ENCODE measurements around the gene PLEKHH1.
A peak's percentile ranks its signal among the peaks of the same experiment; 100 is the strongest.

Gene PLEKHH1

DNA sequence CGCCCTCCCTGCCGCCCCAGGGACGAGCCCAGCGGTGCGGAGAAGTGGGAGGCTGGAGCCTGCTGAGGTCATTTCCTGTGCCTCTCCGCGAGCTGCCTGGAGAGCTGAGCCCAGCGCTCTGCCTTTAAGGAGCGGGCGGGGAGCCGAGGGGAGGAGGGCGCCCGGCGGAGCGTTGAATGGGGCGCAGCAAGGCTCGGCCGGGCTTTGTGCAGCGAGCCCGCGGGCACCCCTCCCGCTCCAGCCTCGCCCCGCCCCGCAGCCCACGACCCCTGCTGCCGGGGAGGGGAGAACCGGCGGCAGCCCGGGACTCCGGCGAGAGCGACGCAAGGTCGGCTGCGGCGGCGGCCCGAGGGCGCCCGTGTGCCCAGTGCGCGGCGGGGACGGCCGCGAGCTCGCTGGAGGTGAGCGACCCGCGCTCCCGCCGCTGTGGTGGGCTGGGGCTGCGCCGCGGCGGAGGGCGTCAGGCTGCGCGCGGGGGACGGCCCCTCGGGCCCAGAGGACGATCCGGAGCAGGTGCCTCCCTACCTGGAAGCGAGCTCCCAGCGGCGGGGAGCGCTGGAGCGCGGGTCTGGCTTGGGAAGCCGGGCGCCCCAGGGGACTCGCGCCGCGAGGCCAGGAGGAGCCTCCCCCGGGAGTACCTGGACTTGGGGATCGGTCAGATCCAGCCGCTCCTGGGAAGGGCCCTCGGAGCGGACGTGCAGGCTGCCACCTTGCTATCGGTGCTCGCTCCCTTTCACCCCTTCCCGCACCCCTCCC, at the start of gene PLEKHH1:
PLEKHH1 (plus strand) TSS at position 293 of the 756 bp plus-strand sequence. CDS start 8,578 bp downstream, outside the sequence.
- Histone ChIP-seq H3K9ac (ENCODE audit: low read length) (peak within 1 kb of the TSS; percentile 10), H3K4me1 (ENCODE audit: control insufficient read depth, insufficient read depth, low read length) (no peaks in the 10 kb centered on the region), H3K27me3 (ENCODE audit: control insufficient read depth, insufficient read depth, low read length) (no peaks in the 10 kb centered on the region), H3K27ac (ENCODE audit: low read depth, low read length) (peak within 1 kb of the TSS; percentile 51), H3K4me3 (ENCODE audit: low read length) (peak within 1 kb of the TSS; percentile 74), H3K36me3 (ENCODE audit: control insufficient read depth, insufficient read depth, low read length) (no peaks in the 10 kb centered on the region)

- Histone ChIP-seq H3K27me3 (ENCODE audit: control insufficient read depth, insufficient read depth, low read length) (no peaks in the 10 kb centered on the region), H3K4me1 (ENCODE audit: control insufficient read depth, insufficient read depth, low read length) (no peaks in the 10 kb centered on the region), H3K36me3 (ENCODE audit: control insufficient read depth, insufficient read depth, low read length) (no peaks in the 10 kb centered on the region), H3K9ac (ENCODE audit: low read length) (no peak overlapping the region), H3K4me3 (ENCODE audit: low read length) (no peak overlapping the region), H3K27ac (ENCODE audit: low read depth, low read length) (no peak overlapping the region)
Observed at GRCh38 chr14:67483579-67484285, 49.4 kb upstream of the PLEKHH1 start.

GRCh38 chr14:67485501-67486095, 47.5 kb upstream of the PLEKHH1 start:
- Histone ChIP-seq H3K9ac (ENCODE audit: low read length) (no peak overlapping the region), H3K4me3 (ENCODE audit: low read length) (no peak overlapping the region), H3K27me3 (ENCODE audit: control insufficient read depth, insufficient read depth, low read length) (no peaks in the 10 kb centered on the region), H3K27ac (ENCODE audit: low read depth, low read length) (no peak overlapping the region), H3K36me3 (ENCODE audit: control insufficient read depth, insufficient read depth, low read length) (no peaks in the 10 kb centered on the region), H3K4me1 (ENCODE audit: control insufficient read depth, insufficient read depth, low read length) (no peaks in the 10 kb centered on the region)

- no peaks in the 10 kb centered on the region for H3K36me3 ChIP-seq (ENCODE audit: control insufficient read depth, insufficient read depth, low read length)
- no peak overlapping the region for H3K27ac ChIP-seq (ENCODE audit: low read depth, low read length)
- H3K4me3 ChIP-seq (ENCODE audit: low read length), result no peak overlapping the region
- H3K4me1 ChIP-seq (ENCODE audit: control insufficient read depth, insufficient read depth, low read length), result no peaks in the 10 kb centered on the region
- no peaks in the 10 kb centered on the region for H3K27me3 ChIP-seq (ENCODE audit: control insufficient read depth, insufficient read depth, low read length)
- no peak overlapping the region for H3K9ac ChIP-seq (ENCODE audit: low read length)
Observed at GRCh38 chr14:67486890-67487289, 46.2 kb upstream of the PLEKHH1 start.

GRCh38 chr14:67487332-67487731, 45.8 kb upstream of the PLEKHH1 start:
- no peak overlapping the region for H3K9ac ChIP-seq (ENCODE audit: low read length)
- H3K27ac ChIP-seq (ENCODE audit: low read depth, low read length), result no peak overlapping the region
- no peaks in the 10 kb centered on the region for H3K27me3 ChIP-seq (ENCODE audit: control insufficient read depth, insufficient read depth, low read length)
- no peaks in the 10 kb centered on the region for H3K36me3 ChIP-seq (ENCODE audit: control insufficient read depth, insufficient read depth, low read length)
- no peaks in the 10 kb centered on the region for H3K4me1 ChIP-seq (ENCODE audit: control insufficient read depth, insufficient read depth, low read length)
- no peak overlapping the region for H3K4me3 ChIP-seq (ENCODE audit: low read length)

- Histone ChIP-seq H3K27ac (ENCODE audit: low read depth, low read length) (no peak within 1 kb of the TSS), H3K27me3 (ENCODE audit: control insufficient read depth, insufficient read depth, low read length) (no peaks in the 10 kb centered on the region), H3K4me1 (ENCODE audit: control insufficient read depth, insufficient read depth, low read length) (no peaks in the 10 kb centered on the region), H3K36me3 (ENCODE audit: control insufficient read depth, insufficient read depth, low read length) (no peaks in the 10 kb centered on the region), H3K4me3 (ENCODE audit: low read length) (peak within 1 kb of the TSS; percentile 61), H3K9ac (ENCODE audit: low read length) (no peak within 1 kb of the TSS)
Observed at GRCh38 chr14:67487937-67488893, 44.9 kb upstream of the PLEKHH1 start, which contains the start of gene TMEM229B. TMEM229B (minus strand) TSS chr14:67488721; CDS start chr14:67473923, 14,798 bp downstream.

- no peaks in the 10 kb centered on the region for H3K27me3 ChIP-seq (ENCODE audit: control insufficient read depth, insufficient read depth, low read length)
- no peaks in the 10 kb centered on the region for H3K36me3 ChIP-seq (ENCODE audit: control insufficient read depth, insufficient read depth, low read length)
- H3K27ac ChIP-seq (ENCODE audit: low read depth, low read length), result no peak overlapping the region
- H3K4me1 ChIP-seq (ENCODE audit: control insufficient read depth, insufficient read depth, low read length), result no peaks in the 10 kb centered on the region
- H3K4me3 ChIP-seq (ENCODE audit: low read length), result no peak overlapping the region
- H3K9ac ChIP-seq (ENCODE audit: low read length), result no peak overlapping the region
Observed at GRCh38 chr14:67490196-67490595, 42.9 kb upstream of the PLEKHH1 start.

GRCh38 chr14:67491285-67491684, 41.8 kb upstream of the PLEKHH1 start:
- H3K4me3 ChIP-seq (ENCODE audit: low read length), result no peak overlapping the region
- H3K27me3 ChIP-seq (ENCODE audit: control insufficient read depth, insufficient read depth, low read length), result no peaks in the 10 kb centered on the region
- no peak overlapping the region for H3K27ac ChIP-seq (ENCODE audit: low read depth, low read length)
- no peaks in the 10 kb centered on the region for H3K4me1 ChIP-seq (ENCODE audit: control insufficient read depth, insufficient read depth, low read length)
- no peaks in the 10 kb centered on the region for H3K36me3 ChIP-seq (ENCODE audit: control insufficient read depth, insufficient read depth, low read length)
- no peak overlapping the region for H3K9ac ChIP-seq (ENCODE audit: low read length)

DNA sequence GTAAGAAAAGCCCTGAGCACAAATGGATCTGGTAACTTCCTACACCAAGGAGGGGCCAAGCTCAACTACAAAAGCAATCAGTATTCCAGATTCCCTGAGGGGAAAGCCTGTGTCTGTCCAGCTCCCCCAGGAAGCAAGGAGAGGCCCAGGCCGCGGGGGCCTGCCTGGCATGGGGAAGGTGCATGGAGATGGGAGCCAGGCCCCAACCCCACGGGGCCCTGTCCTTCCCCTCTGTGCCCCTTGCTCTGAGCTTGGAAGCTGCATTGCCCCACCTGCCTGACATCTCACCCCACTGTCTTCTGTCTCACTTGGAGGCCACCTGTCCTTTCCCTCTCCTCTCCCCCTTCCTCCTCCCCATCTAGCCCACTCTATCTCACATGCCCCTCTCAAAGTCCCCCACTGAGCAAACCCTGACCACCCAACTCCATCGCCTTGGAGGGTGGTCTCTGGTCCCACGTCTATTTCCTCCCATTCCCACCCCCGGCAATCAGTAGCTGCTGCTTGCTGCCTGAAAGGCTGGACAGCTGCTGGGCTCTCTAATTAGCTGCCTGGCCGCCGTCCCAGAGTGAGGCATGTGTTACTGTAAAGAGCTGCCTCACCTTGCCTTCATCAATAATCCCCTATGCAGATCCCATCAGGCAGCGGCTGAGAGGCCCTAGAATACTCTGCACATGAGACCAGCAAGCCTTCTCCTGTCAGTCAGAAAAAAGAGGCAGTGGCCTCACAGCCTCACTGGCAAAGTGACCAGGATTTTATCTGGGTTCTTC, 41.2 kb upstream of the PLEKHH1 start:
- no peaks in the 10 kb centered on the region for H3K27me3 ChIP-seq (ENCODE audit: control insufficient read depth, insufficient read depth, low read length)
- H3K36me3 ChIP-seq (ENCODE audit: control insufficient read depth, insufficient read depth, low read length), result no peaks in the 10 kb centered on the region
- H3K4me1 ChIP-seq (ENCODE audit: control insufficient read depth, insufficient read depth, low read length), result no peaks in the 10 kb centered on the region
- no peak overlapping the region for H3K4me3 ChIP-seq (ENCODE audit: low read length)
- H3K27ac ChIP-seq (ENCODE audit: low read depth, low read length), result no peak overlapping the region
- H3K9ac ChIP-seq (ENCODE audit: low read length), result no peak overlapping the region

DNA sequence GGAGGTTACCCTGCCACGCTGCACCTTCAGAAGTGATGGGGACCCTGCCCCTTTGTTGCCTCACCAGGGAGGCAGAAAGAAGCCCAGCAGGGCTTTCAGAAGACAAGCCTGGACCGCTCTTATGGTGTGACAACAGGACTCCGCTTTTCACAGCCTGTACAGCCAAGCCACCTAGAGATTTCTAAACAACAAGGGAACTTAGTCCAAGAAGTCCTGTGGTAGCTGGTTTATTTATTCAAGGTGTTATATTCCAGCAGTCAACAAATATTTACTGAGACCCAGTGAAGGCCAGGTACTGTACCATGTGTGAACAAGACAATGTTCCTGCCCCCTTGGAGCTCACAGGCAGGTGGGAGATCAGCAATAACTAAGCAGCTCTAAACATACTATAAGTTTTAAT, 40.6 kb upstream of the PLEKHH1 start:
- Histone ChIP-seq H3K27me3 (ENCODE audit: control insufficient read depth, insufficient read depth, low read length) (no peaks in the 10 kb centered on the region), H3K4me3 (ENCODE audit: low read length) (no peak overlapping the region), H3K4me1 (ENCODE audit: control insufficient read depth, insufficient read depth, low read length) (no peaks in the 10 kb centered on the region), H3K36me3 (ENCODE audit: control insufficient read depth, insufficient read depth, low read length) (no peaks in the 10 kb centered on the region), H3K27ac (ENCODE audit: low read depth, low read length) (no peak overlapping the region), H3K9ac (ENCODE audit: low read length) (no peak overlapping the region)

- Histone ChIP-seq H3K27ac (ENCODE audit: low read depth, low read length) (no peak overlapping the region), H3K4me1 (ENCODE audit: control insufficient read depth, insufficient read depth, low read length) (no peaks in the 10 kb centered on the region), H3K4me3 (ENCODE audit: low read length) (no peak overlapping the region), H3K9ac (ENCODE audit: low read length) (no peak overlapping the region), H3K36me3 (ENCODE audit: control insufficient read depth, insufficient read depth, low read length) (no peaks in the 10 kb centered on the region), H3K27me3 (ENCODE audit: control insufficient read depth, insufficient read depth, low read length) (no peaks in the 10 kb centered on the region)
Observed at GRCh38 chr14:67493092-67493717, 39.9 kb upstream of the PLEKHH1 start.

Measured in rectal smooth muscle tissue (tissue), 1 donor.